Esophagus squamous epithelium (tissue), 5 donors: ENCODE measurements around the gene TTC21A. TPM values are rescaled to one million over a fixed set of nuclear protein-coding genes. Genes with fewer than 3 reads are reported as not detected.

Experiments
- DNase-seq: peaks from one replicate; lab custom pipeline; 2025; lab: John Stamatoyannopoulos, UW
- H3K27ac ChIP-seq, 4 donors: fragments of 200-600 bp; sonication (generic); one replicate each; pipeline ENCODE4 v1.5.1; 2016 to 2019; ENCODE audit warnings: mild to moderate bottlenecking in 1 of 4
- H3K27me3 ChIP-seq, 4 donors: fragments of 200-600 bp; sonication (generic); 1 replicate in 3 of 4; 2 replicates in 1 of 4; pipeline versions ENCODE4 v1.5.1 to v1.6.0; 2017 to 2021; ENCODE audit warnings: antibody characterized with exemption in 1 of 4
- H3K36me3 ChIP-seq, 3 donors: fragments of 200-600 bp; sonication (generic); one replicate each; pipeline ENCODE4 v1.5.1; 2016 to 2019
- H3K4me1 ChIP-seq, 3 donors: fragments of 200-600 bp; sonication (generic); one replicate each; pipeline ENCODE4 v1.5.1; 2017 to 2019
- H3K4me3 ChIP-seq, 4 donors: fragments of 200-600 bp; sonication (generic); 1 replicate in 3 of 4; 2 replicates in 1 of 4; pipeline ENCODE4 v1.5.1; 2016 to 2019; ENCODE audit warnings: mild to moderate bottlenecking in 2 of 4, moderate library complexity in 1 of 4
- H3K9me3 ChIP-seq, 3 donors: fragments of 200-600 bp; sonication (generic); one replicate each; pipeline ENCODE4 v1.5.1; 2016 to 2019
- POLR2A ChIP-seq, 4 donors: fragments of 450-650 bp; IDR thresholded peaks; one replicate each; pipeline ENCODE4 v1.6.1; 2017; ENCODE audit warnings: antibody characterized with exemption in 4 of 4, mild to moderate bottlenecking in 4 of 4, moderate library complexity in 3 of 4
- WGBS, 2 donors: methylation state at CpG; one replicate each; pipeline ENCODE4 v1.1.5; 2018; 5-methylcytosine and 5-hydroxymethylcytosine counted together
- intact Hi-C: fragments of 100-400 bp; cut with DNase I; formaldehyde crosslinking; loops from one replicate; pipeline ENCODE4 v1.15.0; 2022
- total RNA-seq, 4 donors: library from RNA; depleted of rRNA; stranded (reverse); fragments of >200 nt; gene quantifications; one replicate each; pipeline ENCODE4 v1.1.0, GENCODE V29; 2016
- TF ChIP-seq, protein P1 (sequence below), 6 experiments: fragments of 450-650 bp in 4 of 6; fragments of 200-600 bp in 2 of 6; sonication (generic) in 2 of 6; IDR thresholded peaks; one replicate each; pipeline ENCODE4 v1.5.1; 2016 to 2019; ENCODE audit warnings: antibody characterized with exemption in 6 of 6, mild to moderate bottlenecking in 4 of 6, moderate library complexity in 4 of 6
- donor health status: DM: yes; HTN: yes; CAD: no.

Gene TTC21A
- total RNA-seq, 4 donors from 2014 or later, result 1.6 to 2.9 (median 2.5) TPM

DNA sequence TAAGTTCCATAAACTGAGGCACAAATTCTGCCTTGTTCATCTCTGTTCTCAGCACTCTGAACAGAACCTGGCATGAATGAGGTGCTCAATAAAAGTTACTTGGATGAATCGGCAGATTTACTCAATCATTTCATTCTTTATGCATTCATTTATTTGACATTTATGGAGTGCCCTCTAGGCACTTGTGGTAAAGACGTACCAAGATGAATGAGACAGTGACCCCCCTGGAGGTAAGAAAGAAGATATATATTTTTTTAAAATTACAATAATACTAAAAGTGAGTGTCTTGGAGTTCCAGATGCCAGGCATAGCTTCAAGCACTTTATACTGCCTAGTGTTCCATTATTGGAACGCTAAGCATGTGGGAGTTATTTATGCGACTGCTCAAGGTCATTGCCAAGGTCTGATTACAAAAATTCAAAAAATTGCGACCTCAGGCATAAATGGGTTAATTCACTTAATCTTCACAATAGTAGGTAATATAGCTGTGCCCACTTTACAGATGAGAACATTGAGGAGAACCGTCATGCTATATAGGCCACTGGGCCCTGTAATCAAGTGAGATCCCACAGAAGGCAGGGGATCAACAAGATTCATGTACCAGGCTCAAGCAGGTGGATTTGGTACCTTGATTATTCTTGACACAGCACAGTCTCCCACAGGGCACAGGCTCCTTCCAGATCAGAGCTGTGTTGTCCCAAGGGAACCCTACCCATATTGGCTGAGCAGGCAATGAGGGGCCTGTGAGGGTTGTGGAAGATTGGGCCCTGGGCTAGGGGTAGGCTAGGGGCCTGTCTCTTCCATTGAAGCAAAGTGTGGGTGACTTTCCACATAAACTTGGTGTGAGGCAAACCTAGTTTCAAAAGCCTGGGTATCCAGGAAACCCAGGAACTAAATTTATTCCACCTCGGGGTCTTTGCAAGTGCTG, 74.2 kb downstream of the TTC21A start:
- H3K36me3 ChIP-seq, result no peaks in the 10 kb centered on the region
- intact Hi-C loops, result loop anchor here (5.0 kb wide), 1 partner anchor 34 kb away; no protein-coding TSS in a partner anchor
- H3K9me3 ChIP-seq, result no peaks in the 10 kb centered on the region
- H3K27ac ChIP-seq, result peak overlapping the region; percentile 72 to 90 (median 88)
- TF ChIP-seq, protein P1, sequence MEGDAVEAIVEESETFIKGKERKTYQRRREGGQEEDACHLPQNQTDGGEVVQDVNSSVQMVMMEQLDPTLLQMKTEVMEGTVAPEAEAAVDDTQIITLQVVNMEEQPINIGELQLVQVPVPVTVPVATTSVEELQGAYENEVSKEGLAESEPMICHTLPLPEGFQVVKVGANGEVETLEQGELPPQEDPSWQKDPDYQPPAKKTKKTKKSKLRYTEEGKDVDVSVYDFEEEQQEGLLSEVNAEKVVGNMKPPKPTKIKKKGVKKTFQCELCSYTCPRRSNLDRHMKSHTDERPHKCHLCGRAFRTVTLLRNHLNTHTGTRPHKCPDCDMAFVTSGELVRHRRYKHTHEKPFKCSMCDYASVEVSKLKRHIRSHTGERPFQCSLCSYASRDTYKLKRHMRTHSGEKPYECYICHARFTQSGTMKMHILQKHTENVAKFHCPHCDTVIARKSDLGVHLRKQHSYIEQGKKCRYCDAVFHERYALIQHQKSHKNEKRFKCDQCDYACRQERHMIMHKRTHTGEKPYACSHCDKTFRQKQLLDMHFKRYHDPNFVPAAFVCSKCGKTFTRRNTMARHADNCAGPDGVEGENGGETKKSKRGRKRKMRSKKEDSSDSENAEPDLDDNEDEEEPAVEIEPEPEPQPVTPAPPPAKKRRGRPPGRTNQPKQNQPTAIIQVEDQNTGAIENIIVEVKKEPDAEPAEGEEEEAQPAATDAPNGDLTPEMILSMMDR (IDR thresholded peaks at IDR 0.05), result no peak
- no peak for TF ChIP-seq POLR2A (IDR thresholded peaks at IDR 0.05)
- H3K4me3 ChIP-seq, result peak overlapping the region in 2 of 4 donors; percentile 43 to 55
- H3K4me1 ChIP-seq, result peaks cover 19 to 88% (median 32%) of the 10 kb centered on the region in 3 donors
- 67 to 73% methylated on average over 7 of the region's 7 CpGs for WGBS, 2 donors
- DNase-seq, result no peak
- no peaks in the 10 kb centered on the region for H3K27me3 ChIP-seq

DNA sequence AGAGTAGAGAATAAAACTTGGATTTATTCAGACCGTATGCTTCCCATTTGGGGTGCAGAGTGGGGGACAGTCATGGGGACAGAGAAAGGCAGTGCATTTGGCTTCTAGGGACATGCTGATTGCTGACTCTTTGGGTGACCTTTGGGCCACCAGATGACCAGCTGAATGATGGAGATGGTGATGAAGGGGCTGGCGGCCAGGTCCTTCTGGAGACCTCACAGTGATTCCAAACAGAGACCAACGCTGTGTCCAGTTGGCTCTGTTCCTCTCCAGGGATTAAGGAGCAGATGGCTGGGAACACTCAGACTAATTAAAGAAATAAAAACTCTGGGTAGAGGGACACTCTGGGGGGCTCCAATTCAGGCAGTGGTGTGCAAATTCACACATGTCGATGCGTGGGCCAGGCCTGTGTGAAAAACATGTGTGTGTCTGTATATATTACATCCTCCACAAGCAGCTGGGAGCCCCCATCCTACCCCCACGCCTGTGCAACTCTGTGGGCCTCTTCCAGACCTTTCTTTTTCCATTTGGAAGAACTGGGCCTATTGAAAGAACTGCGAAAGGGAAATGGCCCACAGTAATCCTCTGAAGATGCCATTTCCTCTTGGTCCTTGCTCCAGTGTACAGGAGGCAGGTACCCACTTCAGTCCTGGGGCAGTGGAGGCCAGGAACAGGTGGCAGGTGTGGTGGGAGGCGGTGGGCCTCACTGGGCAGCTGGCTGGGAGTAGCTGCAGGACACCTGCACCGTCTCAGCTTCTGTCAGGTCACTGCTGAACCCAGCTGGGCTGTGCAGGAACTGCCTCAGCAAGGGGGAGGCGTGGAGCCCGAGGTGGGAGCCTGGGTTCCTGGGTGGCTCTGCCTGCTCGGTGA, 76.0 kb downstream of the TTC21A start:
- 72 to 75% methylated on average over 7 to 11 of the region's 12 CpGs for WGBS, 2 donors
- Histone ChIP-seq H3K27ac (peak overlapping the region in 3 of 4 donors; percentile 68 to 90 (median 86)), H3K4me3 (no peak overlapping the region), H3K4me1 (peaks cover 12 to 71% (median 20%) of the 10 kb centered on the region in 3 donors), H3K36me3 (no peaks in the 10 kb centered on the region), H3K9me3 (no peaks in the 10 kb centered on the region), H3K27me3 (no peaks in the 10 kb centered on the region)
- DNase-seq, result no peak
- TF ChIP-seq, protein P1 (IDR thresholded peaks at IDR 0.05), result no peak
- TF ChIP-seq POLR2A (IDR thresholded peaks at IDR 0.05), result no peak
- intact Hi-C loops, result loop anchor here (5.0 kb wide), 1 partner anchor 36 kb away; no protein-coding TSS in a partner anchor

DNA sequence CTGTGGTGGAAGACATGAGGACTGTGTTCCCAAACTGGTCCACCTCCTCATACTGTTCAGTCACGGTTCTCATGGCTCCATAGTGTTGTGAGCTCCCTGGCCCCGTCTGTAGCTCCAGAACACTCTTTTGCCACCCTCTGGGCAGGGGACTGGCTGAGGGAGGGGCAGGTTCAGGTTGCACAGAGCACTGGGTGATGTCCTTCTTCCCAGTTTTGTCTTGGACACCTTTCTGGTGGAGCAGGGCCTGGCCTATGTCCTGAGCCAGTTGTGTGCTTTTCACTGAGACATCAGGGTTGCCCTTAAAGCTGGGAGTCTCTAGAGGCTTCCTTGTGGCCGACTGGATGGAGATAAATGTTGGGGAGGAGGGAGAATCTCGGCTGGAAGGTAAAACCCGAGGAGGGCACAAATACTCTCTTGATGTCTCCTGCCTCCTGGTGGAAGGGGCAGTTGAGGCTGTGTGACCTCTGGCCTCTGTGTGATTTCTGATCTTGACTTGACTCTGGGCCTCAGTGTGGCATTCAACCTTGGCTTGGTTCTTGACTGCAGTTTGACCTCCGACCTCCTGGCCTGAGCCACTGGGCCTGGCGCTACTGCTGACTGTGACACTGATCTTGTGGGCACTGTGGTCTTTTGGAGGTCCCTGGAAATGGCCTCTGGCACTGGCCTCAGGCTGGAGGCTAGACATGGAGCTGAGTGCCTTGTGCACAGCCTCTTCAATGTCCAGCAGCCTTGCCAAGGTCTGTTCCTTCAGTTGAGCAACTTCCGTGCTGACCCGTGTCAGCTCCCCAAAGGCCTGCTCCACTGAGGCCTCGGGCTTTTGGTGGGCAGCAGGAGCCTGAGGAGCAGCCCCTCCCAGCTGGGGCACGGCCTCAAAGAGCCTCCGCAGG, 76.8 kb downstream of the TTC21A start:
- peak overlapping the region in 2 of 4 donors; percentile 23 to 90 for H3K27ac ChIP-seq
- H3K9me3 ChIP-seq, result no peaks in the 10 kb centered on the region
- H3K27me3 ChIP-seq, result no peaks in the 10 kb centered on the region
- DNase-seq, result no peak
- no peaks in the 10 kb centered on the region for H3K36me3 ChIP-seq
- WGBS, 2 donors, result 72 to 82% methylated on average over 5 to 6 of the region's 12 CpGs
- intact Hi-C loops, result loop anchor here (5.0 kb wide), 1 partner anchor 37 kb away; no protein-coding TSS in a partner anchor
- H3K4me3 ChIP-seq, result no peak overlapping the region
- H3K4me1 ChIP-seq, result peaks cover 12 to 62% (median 14%) of the 10 kb centered on the region in 3 donors
- TF ChIP-seq, protein P1 (IDR thresholded peaks at IDR 0.05), result no peak
- no peak for TF ChIP-seq POLR2A (IDR thresholded peaks at IDR 0.05)

- intact Hi-C loops, result loop anchor here (5.0 kb wide), 1 partner anchor 38 kb away; no protein-coding TSS in a partner anchor
- WGBS, 2 donors, result no CpG with 5 or more reads among the region's 4 CpGs
- no peak for TF ChIP-seq POLR2A (IDR thresholded peaks at IDR 0.05)
- TF ChIP-seq, protein P1 (IDR thresholded peaks at IDR 0.05), result no peak
- no peak overlapping the region for H3K27ac ChIP-seq
- no peak overlapping the region for H3K4me3 ChIP-seq
- no peaks in the 10 kb centered on the region for H3K27me3 ChIP-seq
- H3K9me3 ChIP-seq, result no peaks in the 10 kb centered on the region
- H3K4me1 ChIP-seq, result peaks cover 8 to 61% (median 11%) of the 10 kb centered on the region in 3 donors
- H3K36me3 ChIP-seq, result no peaks in the 10 kb centered on the region
- no peak for DNase-seq
Measured at GRCh38 chr3:39184968-39185285, 77.4 kb downstream of the TTC21A start.
